Activated T-helper 2 cell treated with anti-CD3 and anti-CD28 coated beads, Interferon-gamma antibody, Interleukin-2, Interleukin-4, amounts not matched to agents 10 μg/mL and 5 μg/mL and 100 μg/mL, durations not matched to agents 14 hours and 24 hours and 36 hours (primary cell): ENCODE data around the gene SLC16A12. TPM values are rescaled to one million over a fixed set of nuclear protein-coding genes. Genes with fewer than 3 reads are reported as not detected.
"Not testable (repeated sequence)": the region's sequence is repeated elsewhere in the genome, so short reads cannot be mapped to it uniquely, and the experiment has no call there.

Experiments used
- DNase-seq: peaks from one replicate; pipeline ENCODE4 v3.0.0; 2021; ENCODE audit warnings: low spot score
- H3K27ac Mint-ChIP-seq: one replicate; pipeline ENCODE4 v1.8.0; 2021; ENCODE audit warnings: mixed read lengths
- H3K27me3 Mint-ChIP-seq: one replicate; pipeline ENCODE4 v1.8.0; 2021; ENCODE audit warnings: low read depth, mixed read lengths
- H3K36me3 Mint-ChIP-seq: one replicate; pipeline ENCODE4 v1.8.0; 2021; ENCODE audit warnings: low read depth, mixed read lengths
- H3K4me1 Mint-ChIP-seq: one replicate; pipeline ENCODE4 v1.8.0; 2021; ENCODE audit warnings: low read depth, mixed read lengths
- H3K4me3 Mint-ChIP-seq: one replicate; pipeline ENCODE4 v1.8.0; 2021; ENCODE audit warnings: low read depth, mild to moderate bottlenecking, moderate library complexity, mixed read lengths
- H3K9me3 Mint-ChIP-seq: one replicate; pipeline ENCODE4 v1.8.0; 2021; ENCODE audit warnings: mixed read lengths
- intact Hi-C: fragments of 100-400 bp; cut with micrococcal nuclease; formaldehyde crosslinking; loops from one replicate; pipeline ENCODE4 v1.15.1; 2023
- total RNA-seq: library from RNA; stranded (reverse); gene quantifications from 2 replicates; pipeline ENCODE4 v1.2.3, GENCODE V29; 2022

The SLC16A12 gene
- total RNA-seq, 1 donor from 2014 or later, result not detected

DNA sequence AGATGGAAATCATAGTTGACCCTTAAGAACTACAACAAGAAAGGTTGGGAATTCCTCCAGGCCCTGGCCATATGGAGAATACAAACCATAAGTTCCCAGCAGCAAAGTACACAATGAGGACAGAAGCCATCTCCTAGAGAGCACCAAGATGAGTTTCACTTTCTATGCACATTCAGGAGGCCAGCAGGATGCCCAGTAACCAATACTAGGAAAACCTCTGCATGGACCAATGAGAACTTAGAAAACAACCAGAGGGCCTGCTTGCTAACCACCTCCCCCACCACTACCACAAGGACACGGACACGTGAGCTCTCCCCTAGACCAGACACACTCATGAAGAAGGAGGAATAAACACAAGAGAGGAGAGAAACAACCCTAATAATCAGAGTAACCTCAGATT lies 64.8 kb downstream of the SLC16A12 start:
- H3K36me3 Mint-ChIP-seq, result no peaks in the 10 kb centered on the region
- H3K4me3 Mint-ChIP-seq, result no peak overlapping the region
- H3K27me3 Mint-ChIP-seq, result peaks cover 14% of the 10 kb centered on the region
- no peak overlapping the region for H3K27ac Mint-ChIP-seq
- H3K9me3 Mint-ChIP-seq, result no peaks in the 10 kb centered on the region
- DNase-seq, result no peak
- peaks cover 7% of the 10 kb centered on the region for H3K4me1 Mint-ChIP-seq
- intact Hi-C loops, result no loop called here

GRCh38 chr10:89469517-89469916 lies 65.9 kb downstream of the SLC16A12 start:
- peaks cover 7% of the 10 kb centered on the region for H3K4me1 Mint-ChIP-seq
- DNase-seq, result no peak
- H3K27me3 Mint-ChIP-seq, result peaks cover 17% of the 10 kb centered on the region
- H3K27ac Mint-ChIP-seq, result no peak overlapping the region
- no peak overlapping the region for H3K4me3 Mint-ChIP-seq
- no peaks in the 10 kb centered on the region for H3K9me3 Mint-ChIP-seq
- H3K36me3 Mint-ChIP-seq, result no peaks in the 10 kb centered on the region
- intact Hi-C loops, result no loop called here

DNA sequence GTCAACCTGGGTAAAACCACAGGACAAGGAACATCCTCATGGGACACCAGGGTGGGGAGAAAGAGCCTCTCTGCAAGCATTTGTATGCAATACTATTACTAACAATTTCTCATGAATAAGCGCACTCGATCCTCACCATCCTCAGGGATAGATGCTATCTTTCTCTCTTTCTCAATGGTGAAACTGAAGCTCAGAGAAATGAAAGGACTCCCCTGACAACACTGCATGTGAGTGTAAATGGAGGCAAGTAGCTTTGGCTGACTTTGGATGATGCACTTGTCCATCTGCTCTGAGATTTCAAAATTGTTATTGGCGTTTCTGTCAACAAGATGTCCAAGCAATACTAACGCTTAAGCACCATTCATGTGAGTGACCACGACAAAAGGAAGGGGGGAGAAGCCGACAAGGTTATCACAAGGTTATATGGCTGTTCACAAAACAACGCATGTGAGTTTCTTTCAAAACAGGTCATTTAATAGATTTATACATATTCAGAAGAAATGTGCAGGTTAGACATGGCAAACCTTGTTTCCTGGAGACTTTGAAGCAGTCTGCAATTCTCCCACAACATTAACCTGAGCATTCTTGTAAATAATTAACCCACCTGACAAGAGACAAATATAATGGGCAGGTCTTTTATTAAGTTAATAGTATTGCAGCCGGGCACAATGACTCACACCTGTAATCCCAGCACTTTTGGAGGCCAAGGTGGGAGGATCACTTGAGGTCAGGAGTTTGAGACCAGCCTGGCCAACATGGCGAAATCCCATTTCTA lies 67.0 kb downstream of the SLC16A12 start:
- Mint-ChIP-seq H3K27ac (no peak overlapping the region), H3K36me3 (no peaks in the 10 kb centered on the region), H3K4me1 (peaks cover 7% of the 10 kb centered on the region), H3K4me3 (no peak overlapping the region), H3K27me3 (peaks cover 12% of the 10 kb centered on the region), H3K9me3 (no peaks in the 10 kb centered on the region)
- intact Hi-C loops, result no loop called here
- DNase-seq, result no peak

DNA sequence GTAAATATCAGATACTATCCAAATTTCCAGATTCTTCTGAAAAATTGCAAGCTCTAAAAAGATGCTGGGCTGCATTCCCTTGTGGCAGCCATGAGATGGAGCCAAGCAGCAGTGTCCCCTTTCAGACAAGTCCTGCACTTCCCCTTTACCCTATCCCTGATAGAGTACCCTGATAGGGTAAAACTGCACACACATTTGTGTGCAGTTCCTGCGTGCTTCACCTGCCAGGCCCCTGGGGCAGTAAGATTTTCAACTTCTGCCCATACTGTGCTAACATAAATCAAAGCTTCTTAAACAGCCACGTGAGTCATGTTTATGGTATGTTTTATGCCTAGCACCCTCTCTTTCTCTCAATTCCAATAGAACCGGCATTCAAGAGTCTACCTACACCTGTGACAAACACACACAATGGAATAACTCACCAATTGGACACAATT lies 68.8 kb downstream of the SLC16A12 start:
- Mint-ChIP-seq H3K4me3 (no peak overlapping the region), H3K27ac (no peak overlapping the region), H3K36me3 (no peaks in the 10 kb centered on the region), H3K27me3 (peaks cover 14% of the 10 kb centered on the region), H3K4me1 (peaks cover 7% of the 10 kb centered on the region), H3K9me3 (no peaks in the 10 kb centered on the region)
- intact Hi-C loops, result no loop called here
- DNase-seq, result no peak

GRCh38 chr10:89465196-89465595 lies 70.2 kb downstream of the SLC16A12 start:
- no peaks in the 10 kb centered on the region for H3K36me3 Mint-ChIP-seq

GRCh38 chr10:89463846-89464537 lies 71.4 kb downstream of the SLC16A12 start:
- DNase-seq, result no peak
- intact Hi-C loops, result no loop called here
- H3K27me3 Mint-ChIP-seq, result peaks cover 11% of the 10 kb centered on the region
- H3K9me3 Mint-ChIP-seq, result no peaks in the 10 kb centered on the region
- no peaks in the 10 kb centered on the region for H3K36me3 Mint-ChIP-seq
- H3K4me3 Mint-ChIP-seq, result no peak overlapping the region
- H3K27ac Mint-ChIP-seq, result no peak overlapping the region
- H3K4me1 Mint-ChIP-seq, result no peaks in the 10 kb centered on the region

More at GRCh38 chr10:89465196-89465595, 70.2 kb downstream of the SLC16A12 start:
- H3K4me1 Mint-ChIP-seq, result peaks cover under 1% of the 10 kb centered on the region
- H3K27ac Mint-ChIP-seq, result no peak overlapping the region
- intact Hi-C loops, result no loop called here
- H3K27me3 Mint-ChIP-seq, result peaks cover 14% of the 10 kb centered on the region
- DNase-seq, result no peak
- H3K9me3 Mint-ChIP-seq, result no peaks in the 10 kb centered on the region
- H3K4me3 Mint-ChIP-seq, result no peak overlapping the region

DNA sequence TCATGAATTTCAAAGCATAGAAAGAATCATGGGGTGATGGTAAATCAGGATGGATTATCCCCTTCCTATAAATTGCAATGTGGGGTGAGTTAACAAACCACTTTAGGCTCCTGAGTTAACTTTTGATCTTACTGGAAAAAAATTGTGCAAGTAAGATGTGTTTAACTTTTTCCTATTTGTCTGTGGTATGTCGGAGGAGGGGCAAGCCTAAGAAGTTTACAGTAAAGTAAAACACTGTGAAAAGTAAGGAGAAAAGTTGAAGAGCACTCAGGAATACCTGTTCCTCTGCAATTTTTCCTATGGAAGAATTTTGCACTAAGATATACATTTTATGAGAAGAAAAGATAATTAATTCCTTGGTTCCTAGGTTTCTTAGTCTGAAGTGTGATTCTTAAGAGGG lies 76.6 kb downstream of the SLC16A12 start:
- Mint-ChIP-seq H3K36me3 (no peaks in the 10 kb centered on the region), H3K4me1 (no peaks in the 10 kb centered on the region), H3K27me3 (peaks cover 21% of the 10 kb centered on the region), H3K4me3 (no peak overlapping the region), H3K27ac (no peak overlapping the region), H3K9me3 (no peaks in the 10 kb centered on the region)
- no peak for DNase-seq
- intact Hi-C loops, result no loop called here

GRCh38 chr10:89458291-89458690 lies 77.1 kb downstream of the SLC16A12 start:
- H3K4me3 Mint-ChIP-seq, result no peak overlapping the region
- H3K27ac Mint-ChIP-seq, result no peak overlapping the region
- H3K27me3 Mint-ChIP-seq, result peaks cover 21% of the 10 kb centered on the region
- no peaks in the 10 kb centered on the region for H3K36me3 Mint-ChIP-seq
- DNase-seq, result no peak
- no peaks in the 10 kb centered on the region for H3K4me1 Mint-ChIP-seq
- H3K9me3 Mint-ChIP-seq, result no peaks in the 10 kb centered on the region
- intact Hi-C loops, result no loop called here

- no peak overlapping the region for H3K4me3 Mint-ChIP-seq
- intact Hi-C loops, result no loop called here
- H3K27ac Mint-ChIP-seq, result no peak overlapping the region
- no peak for DNase-seq
- H3K27me3 Mint-ChIP-seq, result peaks cover 19% of the 10 kb centered on the region
- H3K9me3 Mint-ChIP-seq, result no peaks in the 10 kb centered on the region
- H3K36me3 Mint-ChIP-seq, result no peaks in the 10 kb centered on the region
- H3K4me1 Mint-ChIP-seq, result no peaks in the 10 kb centered on the region
These were observed 80.6 kb downstream of the SLC16A12 start for GRCh38 chr10:89454561-89455347.

DNA sequence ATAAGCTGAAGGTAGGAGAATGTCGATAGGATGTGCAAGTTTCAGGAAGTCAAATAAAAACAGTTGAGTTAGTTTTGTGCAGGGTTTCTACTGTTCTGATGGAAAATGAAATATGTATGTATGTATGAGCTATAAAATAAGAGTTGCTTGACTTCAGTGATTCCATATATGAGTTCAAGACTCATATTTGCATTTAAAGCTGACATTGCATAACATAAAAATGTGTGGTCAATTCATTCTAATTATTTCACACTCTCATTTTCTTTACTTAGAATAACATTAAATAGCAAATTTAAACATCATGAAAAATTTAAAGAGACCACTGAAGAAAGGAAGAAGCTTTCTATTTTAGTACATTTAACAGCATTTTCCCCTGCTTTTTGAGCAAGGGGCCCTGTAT lies 83.2 kb downstream of the SLC16A12 start:
- Mint-ChIP-seq H3K4me3 (no peak overlapping the region), H3K27me3 (peaks cover 13% of the 10 kb centered on the region), H3K27ac (no peak overlapping the region), H3K9me3 (no peaks in the 10 kb centered on the region), H3K36me3 (no peaks in the 10 kb centered on the region), H3K4me1 (no peaks in the 10 kb centered on the region)
- no peak for DNase-seq
- intact Hi-C loops, result no loop called here

GRCh38 chr10:89450901-89451300 lies 84.5 kb downstream of the SLC16A12 start:
- intact Hi-C loops, result no loop called here
- no peak overlapping the region for H3K4me3 Mint-ChIP-seq
- no peak overlapping the region for H3K27ac Mint-ChIP-seq
- H3K4me1 Mint-ChIP-seq, result no peaks in the 10 kb centered on the region
- no peak for DNase-seq
- H3K9me3 Mint-ChIP-seq, result no peaks in the 10 kb centered on the region
- H3K27me3 Mint-ChIP-seq, result peaks cover 14% of the 10 kb centered on the region
- no peaks in the 10 kb centered on the region for H3K36me3 Mint-ChIP-seq

GRCh38 chr10:89444819-89445218 lies 90.6 kb downstream of the SLC16A12 start:
- H3K27ac Mint-ChIP-seq, intact Hi-C loops, H3K9me3 Mint-ChIP-seq, DNase-seq, H3K36me3 Mint-ChIP-seq, H3K4me1 Mint-ChIP-seq, H3K4me3 Mint-ChIP-seq, H3K27me3 Mint-ChIP-seq: not testable (repeated sequence)

DNA sequence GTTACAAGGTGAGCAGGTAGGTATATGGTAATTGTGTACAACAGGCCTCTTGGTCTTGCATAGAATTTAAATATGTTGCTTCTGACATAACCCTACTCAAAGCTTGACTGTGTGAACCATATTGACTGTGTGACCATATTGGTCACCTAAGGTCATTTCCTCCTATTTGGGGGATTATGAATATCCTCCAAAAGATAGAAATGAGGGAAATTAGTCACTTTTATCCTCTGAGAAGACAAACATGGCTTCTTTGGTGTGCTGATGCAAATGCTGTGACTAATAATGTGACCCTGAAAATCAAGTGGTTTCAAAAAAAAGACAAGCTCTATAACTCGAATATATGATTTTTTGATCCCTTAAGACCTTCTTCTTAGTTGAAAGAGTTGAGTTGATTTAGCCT lies 93.1 kb downstream of the SLC16A12 start:
- Mint-ChIP-seq H3K27me3 (peaks cover 19% of the 10 kb centered on the region), H3K4me3 (no peak overlapping the region), H3K9me3 (no peaks in the 10 kb centered on the region), H3K4me1 (no peaks in the 10 kb centered on the region), H3K36me3 (no peaks in the 10 kb centered on the region), H3K27ac (no peak overlapping the region)
- DNase-seq, result no peak
- intact Hi-C loops, result no loop called here
